ENCODE results near the gene GAB2.

DNA sequence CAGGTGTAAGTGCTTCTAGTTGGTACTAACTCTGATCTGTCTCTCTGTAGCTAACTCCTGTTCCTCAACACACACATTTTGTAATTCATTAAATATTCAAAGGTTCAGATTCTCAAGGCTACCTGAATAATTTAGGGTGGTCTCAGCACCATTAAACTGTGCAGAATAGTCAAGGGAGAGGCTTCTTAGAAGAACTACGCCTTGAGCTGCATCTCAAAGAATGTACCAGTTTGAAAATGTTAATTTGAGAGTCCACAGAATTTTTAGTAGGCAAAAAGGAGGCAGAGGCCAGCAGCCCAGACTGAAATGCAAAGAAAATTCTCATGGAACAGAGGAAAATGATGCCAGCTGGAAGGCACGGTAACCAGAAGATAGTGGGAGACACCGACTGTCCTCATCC lies 72.2 kb downstream of the GAB2 start:
- TF ChIP-seq, protein P1, sequence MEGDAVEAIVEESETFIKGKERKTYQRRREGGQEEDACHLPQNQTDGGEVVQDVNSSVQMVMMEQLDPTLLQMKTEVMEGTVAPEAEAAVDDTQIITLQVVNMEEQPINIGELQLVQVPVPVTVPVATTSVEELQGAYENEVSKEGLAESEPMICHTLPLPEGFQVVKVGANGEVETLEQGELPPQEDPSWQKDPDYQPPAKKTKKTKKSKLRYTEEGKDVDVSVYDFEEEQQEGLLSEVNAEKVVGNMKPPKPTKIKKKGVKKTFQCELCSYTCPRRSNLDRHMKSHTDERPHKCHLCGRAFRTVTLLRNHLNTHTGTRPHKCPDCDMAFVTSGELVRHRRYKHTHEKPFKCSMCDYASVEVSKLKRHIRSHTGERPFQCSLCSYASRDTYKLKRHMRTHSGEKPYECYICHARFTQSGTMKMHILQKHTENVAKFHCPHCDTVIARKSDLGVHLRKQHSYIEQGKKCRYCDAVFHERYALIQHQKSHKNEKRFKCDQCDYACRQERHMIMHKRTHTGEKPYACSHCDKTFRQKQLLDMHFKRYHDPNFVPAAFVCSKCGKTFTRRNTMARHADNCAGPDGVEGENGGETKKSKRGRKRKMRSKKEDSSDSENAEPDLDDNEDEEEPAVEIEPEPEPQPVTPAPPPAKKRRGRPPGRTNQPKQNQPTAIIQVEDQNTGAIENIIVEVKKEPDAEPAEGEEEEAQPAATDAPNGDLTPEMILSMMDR (IDR thresholded peaks at IDR 0.05; ENCODE audit: borderline replicate concordance, extremely low read depth, low read length, poor library complexity, severe bottlenecking), result no peak
- TF ChIP-seq EZH2 (IDR thresholded peaks at IDR 0.05; ENCODE audit: borderline replicate concordance, low read depth, low read length, severe bottlenecking), result no peak

Measured in DND-41 (cell line).